Lower leg skin (tissue), 3 donors: ENCODE results near the gene BOK.

Experiments used
- CTCF ChIP-seq, 3 donors: fragments of 450-650 bp; IDR thresholded peaks; one replicate each; pipeline ENCODE4 v1.5.1; 2016; ENCODE audit warnings: antibody characterized with exemption in 3 of 3, mild to moderate bottlenecking in 3 of 3, moderate library complexity in 2 of 3
- POLR2A ChIP-seq, 2 donors: fragments of 450-650 bp; IDR thresholded peaks; one replicate each; pipeline ENCODE4 v1.6.1; 2016 to 2017; ENCODE audit warnings: antibody characterized with exemption in 2 of 2, mild to moderate bottlenecking in 1 of 2, moderate library complexity in 1 of 2

DNA sequence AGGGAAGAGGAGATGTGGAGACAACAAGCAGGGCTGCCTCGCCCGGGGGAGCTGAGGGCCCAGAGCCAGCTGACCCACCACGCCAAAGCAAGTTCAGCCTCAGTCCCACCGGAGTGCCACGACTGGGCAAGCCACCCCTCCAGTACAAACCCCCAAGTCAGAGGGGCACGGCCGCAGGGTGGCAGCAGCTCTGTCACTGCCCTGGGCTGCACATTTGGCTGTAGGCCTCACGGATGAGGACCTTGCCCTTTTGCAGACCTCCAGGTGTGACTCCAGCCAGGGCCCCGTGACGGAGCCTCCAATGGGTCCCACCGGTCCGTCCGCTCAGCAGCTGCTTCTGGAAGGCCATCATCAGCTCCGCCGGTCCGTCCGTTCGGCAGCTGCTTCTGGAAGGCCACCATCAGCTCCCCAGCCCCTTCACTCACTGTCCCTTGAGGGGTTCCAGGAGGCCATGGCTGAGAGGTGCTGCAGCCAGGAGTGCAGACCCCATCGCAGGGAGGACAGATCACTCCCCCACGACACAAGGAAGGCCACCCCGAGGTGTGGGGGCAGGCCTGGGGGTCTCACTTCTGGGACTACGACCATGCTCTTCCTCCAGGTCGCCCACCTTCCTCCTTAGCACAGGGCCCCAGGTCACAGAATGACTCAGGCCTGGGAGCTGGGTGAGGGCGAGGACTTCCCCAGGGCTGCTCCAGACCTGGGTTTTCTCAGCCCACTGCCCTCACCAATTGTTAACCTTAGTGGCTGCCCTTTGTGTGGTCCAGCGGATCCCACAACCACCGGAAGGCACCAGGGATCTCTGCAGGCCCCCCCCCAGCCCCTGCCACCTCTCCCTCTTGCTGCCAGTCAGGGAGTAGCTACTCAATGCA, 25.6 kb upstream of the BOK start:
- TF ChIP-seq POLR2A (IDR thresholded peaks at IDR 0.05) (no peak), CTCF (IDR thresholded peaks at IDR 0.05) (no peak)
